Progenitor cell of endocrine pancreas (in vitro differentiated cells): ENCODE data around the gene PSMD13. TPM values are rescaled to one million over a fixed set of nuclear protein-coding genes. Genes with fewer than 3 reads are reported as not detected.

Experiments used
- DNase-seq: peaks from one replicate; pipeline ENCODE4 v3.0.0; 2021; ENCODE audit warnings: low spot score; ENCODE audit not compliant: unreplicated experiment
- H3K27ac Mint-ChIP-seq: 2 replicates; pipeline ENCODE4 v1.8.0; 2021; ENCODE audit warnings: mild to moderate bottlenecking, moderate library complexity, mixed read lengths
- H3K27me3 Mint-ChIP-seq: 2 replicates; pipeline ENCODE4 v1.8.0; 2021; ENCODE audit warnings: mixed read lengths
- H3K36me3 Mint-ChIP-seq: 2 replicates; pipeline ENCODE4 v1.8.0; 2022; ENCODE audit warnings: mixed read lengths; ENCODE audit not compliant: insufficient read depth
- H3K4me1 Mint-ChIP-seq: 2 replicates; pipeline ENCODE4 v1.8.0; 2021; ENCODE audit warnings: low read depth, mixed read lengths
- H3K4me3 Mint-ChIP-seq: 2 replicates; pipeline ENCODE4 v1.8.0; 2021; ENCODE audit warnings: low read depth, mild to moderate bottlenecking, moderate library complexity, mixed read lengths
- H3K9me3 Mint-ChIP-seq: 2 replicates; pipeline ENCODE4 v1.8.0; 2021; ENCODE audit warnings: low read depth, mixed read lengths
- CTCF ChIP-seq: fragments of 200-600 bp; sonication (generic); IDR thresholded peaks from one replicate; pipeline ENCODE4 v1.5.0; 2021; ENCODE audit warnings: antibody characterized with exemption, mild to moderate bottlenecking; ENCODE audit not compliant: unreplicated experiment
- total RNA-seq: library from RNA; stranded (reverse); gene quantifications from 2 replicates; pipeline ENCODE4 v1.2.1, GENCODE V29; 2021

Gene PSMD13
- total RNA-seq, 1 donor from 2014 or later = 100 TPM

DNA sequence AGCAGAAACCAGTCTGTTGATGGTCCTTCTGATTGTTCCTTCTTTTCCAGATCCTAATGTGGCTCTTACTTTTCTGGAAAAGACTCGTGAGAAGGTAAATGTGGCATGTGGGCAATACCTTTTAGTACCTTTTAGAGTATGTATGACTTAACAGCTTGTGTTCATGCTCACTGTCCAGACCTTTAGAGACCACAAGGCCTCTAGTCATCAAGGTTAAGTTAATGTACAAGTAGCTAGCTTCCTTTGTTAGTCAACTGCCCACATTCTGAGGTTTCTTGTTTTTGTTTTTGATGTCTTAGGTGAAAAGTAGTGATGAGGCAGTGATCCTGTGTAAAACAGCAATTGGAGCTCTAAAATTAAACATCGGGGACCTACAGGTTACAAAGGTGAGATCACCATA, 7.6 kb downstream of the PSMD13 start:
- TF ChIP-seq CTCF = no peak
- Mint-ChIP-seq H3K4me3 (no peak overlapping the region), H3K36me3 (peaks cover 26% of the 10 kb centered on the region), H3K9me3 (no peaks in the 10 kb centered on the region), H3K27ac (no peak overlapping the region), H3K4me1 (no peaks in the 10 kb centered on the region), H3K27me3 (no peaks in the 10 kb centered on the region)
- no peak for DNase-seq

DNA sequence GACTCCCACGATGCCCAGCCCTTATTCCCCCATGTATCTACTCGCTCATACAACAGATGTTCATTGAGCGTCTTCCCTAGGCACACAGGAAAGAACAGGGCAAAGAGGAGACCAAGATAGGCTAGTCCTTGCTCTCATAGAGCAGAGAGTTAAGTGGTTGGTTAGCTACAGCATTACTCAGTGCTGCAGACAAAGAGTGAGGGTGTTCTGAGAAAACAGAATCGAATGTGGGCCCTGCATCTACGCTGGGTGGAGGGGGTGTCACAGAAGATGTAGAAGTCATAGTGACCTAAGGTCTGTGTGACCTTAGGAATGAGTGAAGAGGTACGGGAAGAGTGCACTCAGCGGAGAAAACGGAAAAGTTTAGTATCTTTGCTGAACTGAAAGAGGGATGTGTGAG, 12.3 kb downstream of the PSMD13 start:
- no peaks in the 10 kb centered on the region for H3K27me3 Mint-ChIP-seq
- no peak for DNase-seq

GRCh38 chr11:250274-250673, 13.5 kb downstream of the PSMD13 start:
- H3K4me1 Mint-ChIP-seq = no peaks in the 10 kb centered on the region
- peaks cover 31% of the 10 kb centered on the region for H3K36me3 Mint-ChIP-seq
- H3K27me3 Mint-ChIP-seq = no peaks in the 10 kb centered on the region
- no peak for TF ChIP-seq CTCF
- no peaks in the 10 kb centered on the region for H3K9me3 Mint-ChIP-seq
- no peak overlapping the region for H3K27ac Mint-ChIP-seq
- no peak overlapping the region for H3K4me3 Mint-ChIP-seq
- no peak for DNase-seq

More for the DNA sequence above, 12.3 kb downstream of the PSMD13 start:
- TF ChIP-seq CTCF = no peak
- H3K4me1 Mint-ChIP-seq = no peaks in the 10 kb centered on the region
- no peak overlapping the region for H3K27ac Mint-ChIP-seq
- no peaks in the 10 kb centered on the region for H3K9me3 Mint-ChIP-seq
- H3K4me3 Mint-ChIP-seq = no peak overlapping the region
- peaks cover 33% of the 10 kb centered on the region for H3K36me3 Mint-ChIP-seq

GRCh38 chr11:250740-251299, 14.0 kb downstream of the PSMD13 start:
- Mint-ChIP-seq H3K27ac (no peak overlapping the region), H3K4me3 (no peak overlapping the region), H3K36me3 (peaks cover 29% of the 10 kb centered on the region), H3K4me1 (no peaks in the 10 kb centered on the region), H3K27me3 (no peaks in the 10 kb centered on the region), H3K9me3 (no peaks in the 10 kb centered on the region)
- TF ChIP-seq CTCF = peak; percentile 72
- peak; percentile 43 for DNase-seq

DNA sequence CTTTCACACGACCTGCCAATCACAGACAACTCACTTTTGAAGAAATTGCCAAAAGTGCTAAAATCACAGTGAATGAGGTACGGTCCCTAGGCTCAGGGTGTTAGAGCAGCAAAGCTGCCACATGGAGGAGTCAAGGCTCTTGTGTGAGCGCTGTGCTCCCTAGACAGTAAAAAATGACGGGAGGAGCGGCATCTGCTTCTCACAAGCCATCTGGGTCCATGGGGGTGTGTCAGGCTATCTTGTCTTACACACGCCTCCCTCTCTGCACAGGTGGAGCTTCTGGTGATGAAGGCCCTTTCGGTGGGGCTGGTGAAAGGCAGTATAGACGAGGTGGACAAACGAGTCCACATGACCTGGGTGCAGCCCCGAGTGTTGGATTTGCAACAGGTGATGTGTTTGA, 14.8 kb downstream of the PSMD13 start:
- peaks cover 29% of the 10 kb centered on the region for H3K36me3 Mint-ChIP-seq
- no peak for TF ChIP-seq CTCF
- no peaks in the 10 kb centered on the region for H3K27me3 Mint-ChIP-seq
- H3K4me3 Mint-ChIP-seq = no peak overlapping the region
- H3K4me1 Mint-ChIP-seq = no peaks in the 10 kb centered on the region
- H3K27ac Mint-ChIP-seq = no peak overlapping the region
- H3K9me3 Mint-ChIP-seq = no peaks in the 10 kb centered on the region
- DNase-seq = no peak
